Thoracic aorta (tissue), 2 donors: ENCODE data around the gene PANX2. TPM values are rescaled to one million over a fixed set of nuclear protein-coding genes. Genes with fewer than 3 reads are reported as not detected.
"Not testable (repeated sequence)": the region's sequence is repeated elsewhere in the genome, so short reads cannot be mapped to it uniquely, and the experiment has no call there.

Experiments
- ATAC-seq: fragments of 150-250 bp; one replicate; pipeline ENCODE4 v1.8.0; 2017; ENCODE audit warnings: low read depth; ENCODE audit not compliant: insufficient number of reproducible peaks, low FRiP score
- DNase-seq: peaks from one replicate; pipeline ENCODE4 v3.0.0-alpha.2; 2020; ENCODE audit warnings: low spot score
- H3K27ac ChIP-seq, 2 donors: fragments of 200-600 bp; sonication (generic); 1 replicate in 1 of 2; 2 replicates in 1 of 2; pipeline ENCODE4 v1.5.1; 2016; ENCODE audit warnings: mild to moderate bottlenecking in 2 of 2, moderate library complexity in 2 of 2
- H3K27me3 ChIP-seq: fragments of 200-600 bp; sonication (generic); replicated peaks from 2 replicates; pipeline ENCODE4 v1.6.0; 2016; ENCODE audit warnings: mild to moderate bottlenecking; ENCODE audit not compliant: insufficient read depth
- H3K36me3 ChIP-seq: fragments of 200-600 bp; sonication (generic); one replicate; pipeline ENCODE4 v1.5.1; 2016
- H3K4me1 ChIP-seq, 2 donors: fragments of 200-600 bp; sonication (generic); 1 replicate in 1 of 2; 2 replicates in 1 of 2; pipeline versions ENCODE4 v1.5.1 to v1.6.0; 2016; ENCODE audit warnings: low read depth in 2 of 2, mild to moderate bottlenecking in 1 of 2; ENCODE audit not compliant: control insufficient read depth in 1 of 2
- H3K4me3 ChIP-seq: fragments of 200-600 bp; sonication (generic); 2 replicates; pipeline ENCODE4 v1.5.1; 2016; ENCODE audit warnings: mild to moderate bottlenecking
- H3K9me3 ChIP-seq: fragments of 200-600 bp; sonication (generic); 2 replicates; pipeline ENCODE4 v1.5.1; 2016
- total RNA-seq, 2 donors: library from RNA; depleted of rRNA; stranded (reverse); fragments of >200 nt; gene quantifications; one replicate each; pipeline versions ENCODE4 v1.1.0 to v1.2.3, GENCODE V29; 2016
- TF ChIP-seq, protein P1 (sequence below): fragments of 200-600 bp; sonication (generic); IDR thresholded peaks from one replicate; pipeline ENCODE4 v1.5.1; 2019; ENCODE audit warnings: antibody characterized with exemption

PANX2 gene
- total RNA-seq, 2 donors from 2014 or later, result 2.5 to 4.1 TPM

DNA sequence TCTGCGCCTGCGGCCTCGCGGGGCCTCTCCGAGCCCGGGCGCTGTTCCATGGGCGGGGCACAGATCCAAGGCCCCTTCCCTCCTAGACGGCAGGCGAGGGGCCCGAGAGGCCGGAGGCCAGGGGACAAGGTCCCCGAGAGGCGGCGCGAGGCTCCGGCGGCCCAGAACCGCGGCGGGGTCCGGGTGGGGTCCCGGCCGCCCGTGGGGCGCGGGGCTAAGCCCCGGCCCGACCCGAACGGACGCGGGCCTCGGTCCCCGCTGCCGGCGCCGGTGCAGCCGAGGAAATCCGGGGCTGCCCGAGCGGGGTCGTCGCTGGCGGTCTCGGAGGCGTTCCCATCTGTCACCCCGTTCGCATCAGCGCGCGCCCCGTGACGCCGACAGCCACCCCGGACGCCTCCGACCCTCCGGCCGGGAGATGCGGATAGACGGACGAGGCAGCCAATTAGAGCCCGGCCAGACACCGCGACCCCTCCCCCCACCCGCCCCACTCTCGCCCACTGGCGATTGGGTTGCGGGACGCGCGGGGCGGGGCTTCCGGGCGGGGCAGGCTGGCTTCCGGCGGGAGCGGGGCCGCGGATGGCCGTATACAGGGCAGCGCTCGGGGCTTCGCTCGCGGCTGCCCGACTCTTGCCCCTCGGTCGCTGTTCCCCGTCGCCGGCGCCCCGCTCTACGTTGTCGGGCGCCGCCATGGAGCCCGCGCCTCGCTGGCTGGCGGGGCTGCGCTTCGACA lies 30.1 kb downstream of the PANX2 start, which contains the start of gene SELENOO:
SELENOO (plus strand) TSS at position 551 of the 730 bp plus-strand sequence; CDS start at position 577, 26 bp downstream.
- Histone ChIP-seq H3K27ac (peak within 1 kb of the TSS; percentile 68 to 83), H3K36me3 (no peaks in the 10 kb centered on the region), H3K4me1 (peaks cover 17 to 28% of the 10 kb centered on the region in 2 donors), H3K9me3 (no peaks in the 10 kb centered on the region), H3K4me3 (peak within 1 kb of the TSS; percentile 97), H3K27me3 (no peaks in the 10 kb centered on the region)
- peak; percentile 52 for DNase-seq
- peak; percentile 75 for ATAC-seq
- TF ChIP-seq, protein P1, sequence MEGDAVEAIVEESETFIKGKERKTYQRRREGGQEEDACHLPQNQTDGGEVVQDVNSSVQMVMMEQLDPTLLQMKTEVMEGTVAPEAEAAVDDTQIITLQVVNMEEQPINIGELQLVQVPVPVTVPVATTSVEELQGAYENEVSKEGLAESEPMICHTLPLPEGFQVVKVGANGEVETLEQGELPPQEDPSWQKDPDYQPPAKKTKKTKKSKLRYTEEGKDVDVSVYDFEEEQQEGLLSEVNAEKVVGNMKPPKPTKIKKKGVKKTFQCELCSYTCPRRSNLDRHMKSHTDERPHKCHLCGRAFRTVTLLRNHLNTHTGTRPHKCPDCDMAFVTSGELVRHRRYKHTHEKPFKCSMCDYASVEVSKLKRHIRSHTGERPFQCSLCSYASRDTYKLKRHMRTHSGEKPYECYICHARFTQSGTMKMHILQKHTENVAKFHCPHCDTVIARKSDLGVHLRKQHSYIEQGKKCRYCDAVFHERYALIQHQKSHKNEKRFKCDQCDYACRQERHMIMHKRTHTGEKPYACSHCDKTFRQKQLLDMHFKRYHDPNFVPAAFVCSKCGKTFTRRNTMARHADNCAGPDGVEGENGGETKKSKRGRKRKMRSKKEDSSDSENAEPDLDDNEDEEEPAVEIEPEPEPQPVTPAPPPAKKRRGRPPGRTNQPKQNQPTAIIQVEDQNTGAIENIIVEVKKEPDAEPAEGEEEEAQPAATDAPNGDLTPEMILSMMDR, result no peak

DNA sequence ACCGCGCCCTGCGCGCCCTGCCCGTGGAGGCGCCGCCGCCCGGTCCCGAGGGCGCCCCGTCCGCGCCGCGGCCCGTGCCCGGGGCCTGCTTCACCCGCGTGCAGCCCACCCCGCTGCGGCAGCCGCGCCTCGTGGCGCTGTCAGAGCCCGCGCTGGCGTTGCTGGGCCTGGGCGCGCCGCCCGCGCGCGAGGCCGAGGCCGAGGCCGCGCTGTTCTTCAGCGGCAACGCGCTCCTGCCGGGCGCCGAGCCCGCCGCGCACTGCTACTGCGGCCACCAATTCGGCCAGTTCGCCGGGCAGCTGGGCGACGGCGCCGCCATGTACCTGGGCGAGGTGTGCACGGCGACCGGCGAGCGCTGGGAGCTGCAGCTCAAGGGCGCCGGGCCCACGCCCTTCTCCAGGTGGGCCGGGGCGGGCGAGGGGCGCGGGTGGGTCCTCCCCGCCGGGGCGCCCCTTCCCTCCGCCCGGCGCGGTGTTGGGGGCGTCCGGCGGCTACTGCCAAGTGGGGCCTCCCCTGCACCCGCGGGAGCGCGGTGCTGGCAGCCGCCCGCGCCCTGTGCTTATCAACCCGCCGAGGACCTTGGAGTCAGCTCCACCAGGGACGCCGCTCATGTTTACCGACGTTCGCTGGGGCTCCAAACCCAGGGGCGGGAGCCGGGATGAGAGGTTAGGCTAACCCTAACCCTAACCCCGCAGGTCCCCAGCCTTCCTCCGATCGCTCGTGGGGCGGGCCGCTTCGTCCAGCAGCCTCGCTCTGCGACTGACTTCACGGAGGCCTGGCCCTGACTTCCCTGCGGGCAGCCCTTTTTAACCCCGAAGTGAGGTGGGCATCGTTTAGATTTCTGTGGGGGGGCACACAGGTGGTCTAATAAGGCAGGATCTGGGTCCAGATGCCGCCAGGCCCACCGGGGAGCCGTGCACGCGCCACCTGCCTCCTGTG lies 30.9 kb downstream of the PANX2 start:
- H3K27me3 ChIP-seq, result no peaks in the 10 kb centered on the region
- no peaks in the 10 kb centered on the region for H3K9me3 ChIP-seq
- peak overlapping the region in 1 of 2 donors; percentile 83 for H3K27ac ChIP-seq
- H3K4me3 ChIP-seq, result peak overlapping the region; percentile 97
- H3K36me3 ChIP-seq, result peaks cover 3% of the 10 kb centered on the region
- peak; percentile 9 for ATAC-seq
- DNase-seq, result no peak
- TF ChIP-seq, protein P1, result no peak
- peaks cover 17 to 28% of the 10 kb centered on the region in 2 donors for H3K4me1 ChIP-seq

DNA sequence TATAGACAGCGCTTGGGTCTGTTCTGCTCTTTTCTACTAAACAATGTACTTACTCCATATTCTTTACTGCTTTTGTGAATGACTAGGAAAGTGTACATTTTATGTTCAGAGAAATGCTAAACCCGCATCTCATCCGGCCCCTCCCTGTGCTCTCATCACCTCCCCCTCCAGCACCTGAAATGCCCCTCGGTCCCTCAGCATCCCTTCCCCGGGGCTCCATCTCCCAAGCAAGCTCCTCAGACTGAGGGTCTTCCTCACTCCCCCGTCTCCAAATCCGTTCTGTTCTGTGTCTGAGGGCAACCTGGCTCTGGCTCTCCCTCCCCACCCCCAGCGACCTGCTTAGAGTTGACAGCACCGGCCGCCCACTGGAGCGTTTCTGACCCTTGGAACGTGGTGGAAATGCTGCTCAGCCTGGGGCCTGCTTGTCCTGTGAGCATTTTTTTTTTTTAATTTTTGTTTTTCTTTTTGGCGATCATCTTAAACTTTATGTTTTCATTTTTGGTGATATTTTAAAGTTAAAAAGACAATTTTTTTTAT lies 31.7 kb downstream of the PANX2 start:
- H3K36me3 ChIP-seq, result peaks cover 9% of the 10 kb centered on the region
- H3K9me3 ChIP-seq, result no peaks in the 10 kb centered on the region
- H3K27me3 ChIP-seq, result no peaks in the 10 kb centered on the region
- no peak for ATAC-seq
- DNase-seq, result no peak
- peak overlapping the region; percentile 97 for H3K4me3 ChIP-seq
- no peak overlapping the region for H3K27ac ChIP-seq
- TF ChIP-seq, protein P1, result no peak
- peaks cover 17 to 28% of the 10 kb centered on the region in 2 donors for H3K4me1 ChIP-seq

DNA sequence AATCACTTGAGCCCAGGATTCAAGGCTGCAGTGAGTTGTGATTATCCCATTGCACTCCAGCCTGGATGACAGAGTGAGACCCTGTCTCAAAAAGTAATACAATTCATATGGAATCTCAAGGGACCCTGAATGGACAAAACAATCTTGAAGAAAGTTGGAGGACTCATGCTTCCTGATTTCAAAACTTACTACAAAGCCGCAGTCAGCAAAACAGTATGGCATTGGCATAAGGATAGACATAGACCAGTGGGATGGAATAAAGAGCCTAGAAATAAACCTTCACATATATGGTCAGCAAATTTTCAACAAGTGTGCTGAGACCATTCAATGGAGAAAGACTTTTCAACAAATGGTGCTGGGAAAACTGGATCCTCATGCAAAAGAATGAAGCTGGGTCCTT lies 32.8 kb downstream of the PANX2 start:
- H3K36me3 ChIP-seq, result peaks cover 15% of the 10 kb centered on the region
- H3K4me1 ChIP-seq, result peaks cover 17 to 28% of the 10 kb centered on the region in 2 donors
- ATAC-seq (no peak), DNase-seq (no peak)
- no peaks in the 10 kb centered on the region for H3K9me3 ChIP-seq
- H3K4me3 ChIP-seq, result no peak overlapping the region
- TF ChIP-seq, protein P1, result no peak
- H3K27me3 ChIP-seq, result no peaks in the 10 kb centered on the region
- H3K27ac ChIP-seq, result no peak overlapping the region

DNA sequence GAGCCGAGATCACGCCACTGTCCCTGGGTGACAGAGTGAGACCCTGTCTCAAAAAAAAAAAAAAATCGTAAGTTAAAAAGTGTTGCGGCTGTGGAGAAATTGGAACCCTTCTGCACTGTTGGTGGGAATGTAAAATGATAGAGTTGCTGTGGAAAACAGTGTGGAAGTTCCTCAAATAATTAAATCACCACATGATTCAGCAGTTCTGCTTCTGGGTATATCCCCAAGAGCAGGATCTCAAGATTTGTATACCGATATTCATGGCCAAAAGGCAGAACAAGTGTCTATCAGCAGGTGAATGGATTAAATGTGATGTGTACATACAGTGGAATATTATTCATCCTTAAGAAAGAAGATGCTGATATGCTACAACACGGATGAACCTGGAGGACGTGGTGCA lies 34.0 kb downstream of the PANX2 start:
- Histone ChIP-seq H3K27me3 (no peaks in the 10 kb centered on the region), H3K27ac (no peak overlapping the region), H3K4me3 (no peak overlapping the region), H3K36me3 (peaks cover 15% of the 10 kb centered on the region), H3K9me3 (no peaks in the 10 kb centered on the region), H3K4me1 (peaks cover 16 to 22% of the 10 kb centered on the region in 2 donors)
- ATAC-seq, result no peak
- DNase-seq, result no peak
- TF ChIP-seq, protein P1, result no peak

DNA sequence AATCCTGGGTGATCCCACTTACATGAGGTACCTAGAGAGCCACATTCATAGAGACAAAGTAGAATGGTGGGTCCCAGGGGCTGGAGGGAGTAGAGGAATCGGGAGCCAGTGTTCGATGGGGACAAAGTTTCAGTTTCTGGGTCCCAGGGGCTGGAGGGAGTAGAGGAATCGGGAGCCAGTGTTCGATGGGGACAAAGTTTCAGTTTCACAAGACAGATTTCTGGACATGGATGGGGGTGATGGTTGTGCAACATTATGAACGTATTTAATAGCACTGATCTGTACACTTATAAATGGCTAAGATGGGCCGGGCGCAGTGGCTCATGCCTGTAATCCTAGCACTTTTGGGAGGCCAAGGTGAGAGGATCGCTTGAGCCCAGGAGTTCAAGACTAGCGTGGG lies 34.5 kb downstream of the PANX2 start:
- H3K4me3 ChIP-seq, H3K27ac ChIP-seq, ATAC-seq, DNase-seq, H3K27me3 ChIP-seq, H3K9me3 ChIP-seq: not testable (repeated sequence)
- Histone ChIP-seq H3K4me1 (peaks cover 12 to 22% of the 10 kb centered on the region in 2 donors), H3K36me3 (peaks cover 15% of the 10 kb centered on the region)
